SK-N-SH (cell line): ENCODE results near the gene MELTF. TPM values are rescaled to one million over a fixed set of nuclear protein-coding genes. Genes with fewer than 3 reads are reported as not detected.

Source experiments
- CTCF ChIA-PET: fragments of 300-600, 350-600 bp; formaldehyde crosslinking; extraction: SDS; loops from one replicate; lab custom pipeline; 2021; lab: Yijun Ruan, JAX
- POLR2A ChIA-PET: fragments of 350-600 bp; sonication (Branson Sonifier 250); formaldehyde crosslinking; extraction: SDS; loops from one replicate; lab custom pipeline; 2020; ENCODE audit warnings: antibody characterized with exemption, inconsistent platforms; lab: Yijun Ruan, JAX
- DNase-seq: peaks from one replicate; pipeline ENCODE4 v3.0.0; 2012
- H2AFZ ChIP-seq: fragments of 200-600 bp; sonication (generic); 2 replicates; pipeline ENCODE4 v1.8.1; 2016; ENCODE audit warnings: antibody characterized with exemption, mild to moderate bottlenecking, low read depth
- H3F3A ChIP-seq: fragments of 200-600 bp; sonication (generic); replicated peaks from 2 replicates; pipeline ENCODE3; 2016; ENCODE audit warnings: antibody characterized with exemption, mild to moderate bottlenecking; ENCODE audit not compliant: insufficient read depth
- H3K27ac ChIP-seq, 2 experiments: fragments of 200-500 bp in 1 of 2; fragments of 200-600 bp in 1 of 2; sonication (Bioruptor generic) in 1 of 2; sonication (generic), shearing (Covaris generic) in 1 of 2; 2 replicates each; pipeline versions ENCODE4 v1.5.1 to v1.6.1; 2014 to 2016; ENCODE audit warnings: low read depth in 2 of 2, inconsistent platforms in 1 of 2, low read length in 1 of 2, mild to moderate bottlenecking in 1 of 2, mixed read lengths in 1 of 2
- H3K27me3 ChIP-seq: fragments of 200-600 bp; sonication (generic), shearing (Covaris generic); 2 replicates; pipeline ENCODE4 v1.6.1; 2016; ENCODE audit warnings: mixed run types; ENCODE audit not compliant: insufficient read depth
- H3K36me3 ChIP-seq, 2 experiments: fragments of 200-500 bp in 1 of 2; fragments of 200-600 bp in 1 of 2; sonication (Bioruptor generic) in 1 of 2; sonication (generic) in 1 of 2; replicated peaks in 1 of 2; 2 replicates each; pipeline versions ENCODE3 to v1.5.1; 2014 to 2016; ENCODE audit warnings: low read length in 1 of 2, mild to moderate bottlenecking in 1 of 2; ENCODE audit not compliant: insufficient read depth in 2 of 2, control insufficient read depth in 1 of 2
- H3K4me1 ChIP-seq, 2 experiments: fragments of 200-500 bp in 1 of 2; fragments of 200-600 bp in 1 of 2; sonication (Bioruptor generic) in 1 of 2; sonication (generic), shearing (Covaris generic) in 1 of 2; 2 replicates each; pipeline versions ENCODE4 v1.5.1 to v1.6.1; 2014 to 2016; ENCODE audit warnings: low read depth in 1 of 2, low read length in 1 of 2, mixed run types in 1 of 2; ENCODE audit not compliant: insufficient read depth in 2 of 2, control insufficient read depth in 1 of 2
- H3K4me2 ChIP-seq: fragments of 200-600 bp; sonication (generic), shearing (Covaris generic); 2 replicates; pipeline ENCODE4 v1.6.1; 2017; ENCODE audit warnings: mixed run types
- H3K4me3 ChIP-seq, 2 experiments: fragments of 200-500 bp in 1 of 2; fragments of 200-600 bp in 1 of 2; sonication (Bioruptor generic) in 1 of 2; sonication (generic), shearing (Covaris generic) in 1 of 2; 2 replicates each; pipeline versions ENCODE4 v1.5.1 to v1.8.1; 2014 to 2016; ENCODE audit warnings: low read depth in 2 of 2, inconsistent platforms in 1 of 2, low read length in 1 of 2, mild to moderate bottlenecking in 1 of 2, mixed read lengths in 1 of 2, moderate library complexity in 1 of 2
- H3K79me2 ChIP-seq: fragments of 200-600 bp; sonication (generic); 2 replicates; pipeline ENCODE4 v1.8.1; 2017; ENCODE audit warnings: mild to moderate bottlenecking; ENCODE audit not compliant: insufficient read depth
- H3K9ac ChIP-seq: fragments of 200-600 bp; sonication (generic); 2 replicates; pipeline ENCODE4 v1.6.1; 2017; ENCODE audit warnings: mixed run types
- H3K9me2 ChIP-seq: fragments of 200-600 bp; sonication (generic); 2 replicates; pipeline ENCODE4 v1.6.1; 2017; ENCODE audit warnings: mixed run types
- H3K9me3 ChIP-seq: fragments of 200-600 bp; sonication (generic); 2 replicates; pipeline ENCODE4 v1.6.1; 2017; ENCODE audit warnings: mixed run types, mild to moderate bottlenecking, moderate library complexity
- H4K20me1 ChIP-seq: fragments of 200-600 bp; sonication (generic); 2 replicates; pipeline ENCODE4 v1.6.1; 2017; ENCODE audit warnings: mild to moderate bottlenecking, mixed run types; ENCODE audit not compliant: insufficient read depth
- FOXM1 ChIP-seq: IDR thresholded peaks from 2 replicates; pipeline ENCODE4 v1.4.0; 2012; ENCODE audit warnings: low read depth, mild to moderate bottlenecking
- MEF2A ChIP-seq: IDR thresholded peaks from 2 replicates; pipeline ENCODE4 v1.4.0; 2012; ENCODE audit warnings: low read depth, borderline replicate concordance
- MXI1 ChIP-seq: IDR thresholded peaks from 2 replicates; pipeline ENCODE4 v1.6.1; 2012; ENCODE audit warnings: mild to moderate bottlenecking, low read depth, low read length, improper control_type of control experiment
- RAD21 ChIP-seq: IDR thresholded peaks from 2 replicates; pipeline ENCODE4 v1.6.1; 2012; ENCODE audit warnings: mild to moderate bottlenecking, low read length
- WGBS: methylation state at CpG from one replicate; pipeline ENCODE4 v1.1.6; 2017; ENCODE audit warnings: low lambda C conversion rate; 5-methylcytosine and 5-hydroxymethylcytosine counted together
- polyA plus RNA-seq, 3 experiments: library from polyadenylated mRNA; depleted of rRNA; stranded (reverse); fragments of >200 nt; gene quantifications; 2 replicates each; pipeline ENCODE4 v1.2.3, GENCODE V29; 2012
- TF ChIP-seq, protein P1 (sequence below): fragments of 150-350 bp; IDR thresholded peaks from 2 replicates; pipeline ENCODE4 v1.6.1; 2016; ENCODE audit warnings: mild to moderate bottlenecking, low read depth, low read length
- TF ChIP-seq, protein P2 (sequence below): IDR thresholded peaks from 2 replicates; pipeline ENCODE4; 2012

Gene MELTF
- polyA plus RNA-seq, 1 of the 3 experiments (the other 2 are of a cell fraction), result 32.4 TPM

DNA sequence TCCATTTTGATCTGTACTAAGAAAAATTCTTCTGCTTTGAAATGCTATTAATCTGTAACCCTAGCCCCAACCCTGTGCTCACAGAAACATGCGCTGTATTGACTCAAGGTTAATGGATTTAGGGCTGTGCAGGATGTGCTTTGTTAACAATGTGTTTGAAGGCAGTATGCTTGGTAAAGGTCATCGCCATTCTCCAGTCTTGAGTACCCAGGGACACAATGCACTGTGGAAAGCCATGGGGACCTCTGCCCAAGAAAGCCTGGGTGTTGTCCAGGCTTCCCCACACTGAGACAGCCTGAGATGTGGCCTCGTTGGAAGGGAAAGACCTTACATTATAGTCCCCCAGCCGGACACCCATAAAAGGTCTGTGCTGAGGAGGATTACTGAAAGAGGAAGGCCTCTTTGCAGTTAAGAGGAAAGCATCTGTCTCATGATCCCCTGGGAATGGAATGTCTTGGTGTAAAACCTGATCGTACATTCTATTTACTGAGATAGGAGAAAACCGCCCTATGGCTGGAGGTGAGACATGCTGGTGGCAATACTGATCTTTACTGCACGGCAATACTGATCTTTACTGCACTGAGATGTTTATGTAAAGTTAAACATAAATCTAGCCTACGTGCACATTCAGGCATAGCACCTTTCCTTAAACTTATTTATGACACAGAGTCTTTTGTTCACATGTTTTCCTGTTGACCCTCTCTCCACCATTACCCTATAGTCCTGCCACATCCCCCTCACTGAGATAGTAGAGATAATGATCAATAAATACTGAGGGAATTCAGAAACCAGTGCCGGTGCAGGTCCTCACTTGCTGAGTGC lies 67.3 kb downstream of the MELTF start (continued):
- TF ChIP-seq MXI1, result no peak
- TF ChIP-seq MEF2A, result no peak
- TF ChIP-seq, protein P1, sequence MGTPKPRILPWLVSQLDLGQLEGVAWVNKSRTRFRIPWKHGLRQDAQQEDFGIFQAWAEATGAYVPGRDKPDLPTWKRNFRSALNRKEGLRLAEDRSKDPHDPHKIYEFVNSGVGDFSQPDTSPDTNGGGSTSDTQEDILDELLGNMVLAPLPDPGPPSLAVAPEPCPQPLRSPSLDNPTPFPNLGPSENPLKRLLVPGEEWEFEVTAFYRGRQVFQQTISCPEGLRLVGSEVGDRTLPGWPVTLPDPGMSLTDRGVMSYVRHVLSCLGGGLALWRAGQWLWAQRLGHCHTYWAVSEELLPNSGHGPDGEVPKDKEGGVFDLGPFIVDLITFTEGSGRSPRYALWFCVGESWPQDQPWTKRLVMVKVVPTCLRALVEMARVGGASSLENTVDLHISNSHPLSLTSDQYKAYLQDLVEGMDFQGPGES, result no peak
- TF ChIP-seq, protein P2, sequence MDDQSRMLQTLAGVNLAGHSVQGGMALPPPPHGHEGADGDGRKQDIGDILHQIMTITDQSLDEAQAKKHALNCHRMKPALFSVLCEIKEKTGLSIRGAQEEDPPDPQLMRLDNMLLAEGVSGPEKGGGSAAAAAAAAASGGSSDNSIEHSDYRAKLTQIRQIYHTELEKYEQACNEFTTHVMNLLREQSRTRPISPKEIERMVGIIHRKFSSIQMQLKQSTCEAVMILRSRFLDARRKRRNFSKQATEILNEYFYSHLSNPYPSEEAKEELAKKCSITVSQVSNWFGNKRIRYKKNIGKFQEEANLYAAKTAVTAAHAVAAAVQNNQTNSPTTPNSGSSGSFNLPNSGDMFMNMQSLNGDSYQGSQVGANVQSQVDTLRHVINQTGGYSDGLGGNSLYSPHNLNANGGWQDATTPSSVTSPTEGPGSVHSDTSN, result no peak
- no peak for TF ChIP-seq FOXM1

DNA sequence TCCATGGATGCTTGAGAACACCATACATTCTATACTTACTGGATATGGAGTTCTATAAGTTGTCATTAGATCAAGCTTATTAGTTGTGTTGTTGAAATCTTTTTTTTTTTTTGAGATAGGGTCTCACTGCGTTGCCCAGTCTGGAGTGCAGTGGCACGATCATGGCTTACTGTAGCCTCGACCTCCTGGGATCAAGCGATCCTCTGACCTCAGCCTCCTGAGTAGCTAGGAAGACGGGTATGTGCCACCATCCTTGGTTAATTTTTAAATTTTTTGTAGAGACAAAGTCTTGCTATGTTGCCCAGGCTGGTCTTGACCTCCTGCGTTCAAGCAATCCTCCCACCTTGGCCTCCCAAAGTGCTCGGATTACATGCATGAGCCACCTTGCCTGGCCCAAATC lies 74.8 kb downstream of the MELTF start:
- H2AFZ ChIP-seq, result no peak overlapping the region
- TF ChIP-seq RAD21, result no peak
- TF ChIP-seq, all 33 proteins: peak for 0
- H3K27me3 ChIP-seq, result no peaks in the 10 kb centered on the region
- no peaks in the 10 kb centered on the region for H3K79me2 ChIP-seq
- POLR2A ChIA-PET, result no interaction called here
- no peaks in the 10 kb centered on the region for H3K9me3 ChIP-seq
- WGBS, result 82% methylated on average over 7 of the region's 7 CpGs
- no peak overlapping the region for H3K4me2 ChIP-seq
- no peak overlapping the region for H3K9ac ChIP-seq
- no peaks in the 10 kb centered on the region for H3F3A ChIP-seq
- H3K27ac ChIP-seq, result no peak overlapping the region
- H3K4me3 ChIP-seq, result no peak overlapping the region
- H3K4me1 ChIP-seq, result no peaks in the 10 kb centered on the region
- H4K20me1 ChIP-seq, result no peaks in the 10 kb centered on the region
- H3K36me3 ChIP-seq, result no peaks in the 10 kb centered on the region
- no peaks in the 10 kb centered on the region for H3K9me2 ChIP-seq
- no peak for DNase-seq
- CTCF ChIA-PET, result interaction anchor here (0.6 to 5.4 kb wide), 3 partner anchors 12 to 426 kb away, joined by 3 to 26 read pairs (median 3); partner anchors contain the start of gene NCBP2

Other genes with a start within 250 kb of the MELTF start
- gene SENP5, start 161.9 kb downstream of the MELTF start, polyA plus RNA-seq (2012; rRNA removed), result 7.5 and 11.8 TPM in 2 replicates
- 112 and 128 TPM in 2 replicates for gene NCBP2, start 87.3 kb downstream of the MELTF start, polyA plus RNA-seq (2012; rRNA removed)
- 4.1 and 5.0 TPM in 2 replicates for gene PIGZ, start 61.0 kb downstream of the MELTF start, polyA plus RNA-seq (2012; rRNA removed)